HepG2 (cell line): ENCODE measurements around the gene RNF182. TPM values are rescaled to one million over a fixed set of nuclear protein-coding genes. Genes with fewer than 3 reads are reported as not detected.
A peak's percentile ranks its signal among the peaks of the same experiment; 100 is the strongest.

Experiments used
- ATAC-seq: fragments of 200-7000 bp; cut with Tn5 transposase; 3 replicates; pipeline ENCODE4 v1.9.1; 2020; ENCODE audit warnings: mild to moderate bottlenecking, moderate library complexity
- BruUV-seq: library from RNA; stranded (reverse); fragments of 400-500 nt; replicated peaks from 2 replicates; lab custom pipeline; 2021; lab: Mats Ljungman, UMichigan
- CTCF ChIA-PET: fragments of 300-600 bp; formaldehyde crosslinking; extraction: SDS; loops from one replicate; lab custom pipeline; 2021; ENCODE audit warnings: low total read pairs, inconsistent platforms, low intra/inter-chr PET ratio; lab: Yijun Ruan, JAX
- POLR2A ChIA-PET: fragments of 350-600 bp; sonication (Branson Sonifier 250); formaldehyde crosslinking; loops from one replicate; lab custom pipeline; 2020; ENCODE audit warnings: antibody characterized with exemption, inconsistent platforms; lab: Yijun Ruan, JAX
- DNase-seq: peaks from one replicate; pipeline ENCODE4 v3.0.0-alpha.2; 2015; ENCODE audit warnings: low spot score
- FAIRE-seq: peaks from 3 replicates; lab custom pipeline; 2011; peaks lifted over from hg19 to GRCh38; lab: Jason Lieb, UNC
- H2AFZ ChIP-seq: one replicate; pipeline ENCODE4 v1.6.1; 2011; ENCODE audit warnings: low read length, inconsistent platforms
- H3K27ac ChIP-seq: fragments of 300-600 bp; 3 replicates; pipeline ENCODE4 v1.8.0; 2011; ENCODE audit warnings: mixed run types, mild to moderate bottlenecking, mixed read lengths, low read length, inconsistent platforms; ENCODE audit not compliant: insufficient read depth; ENCODE audit errors: extremely low read length
- H3K27me3 ChIP-seq, 2 experiments: fragments of 200-600 bp in 1 of 2; 2 replicates in 1 of 2; 3 replicates in 1 of 2; pipeline versions ENCODE4 v1.6.0 to v1.8.0; 2011; ENCODE audit warnings: low read length in 2 of 2, mild to moderate bottlenecking in 2 of 2, moderate library complexity in 2 of 2, inconsistent platforms in 1 of 2; ENCODE audit not compliant: insufficient read depth in 2 of 2, control insufficient read depth in 1 of 2
- H3K36me3 ChIP-seq, 2 experiments: fragments of 200-600 bp in 1 of 2; replicated peaks in 1 of 2; 2 replicates in 1 of 2; 3 replicates in 1 of 2; pipeline versions ENCODE4 v1.5.1 to v1.8.0; 2011; ENCODE audit warnings: low read length in 2 of 2, inconsistent platforms in 1 of 2; ENCODE audit not compliant: insufficient read depth in 2 of 2, control insufficient read depth in 1 of 2
- H3K4me1 ChIP-seq: 2 replicates; pipeline ENCODE4 v1.5.1; 2012; ENCODE audit warnings: low read length, inconsistent platforms; ENCODE audit not compliant: insufficient read depth
- H3K4me2 ChIP-seq: 2 replicates; pipeline ENCODE4 v1.6.0; 2011; ENCODE audit warnings: low read depth, low read length, inconsistent platforms
- H3K4me3 ChIP-seq, 3 experiments: fragments of 200-600 bp in 1 of 3; sonication (generic), shearing (Covaris generic) in 1 of 3; replicated peaks in 1 of 3; 2 replicates each; pipeline ENCODE4 v1.5.1; 2011 to 2016; ENCODE audit warnings: low read length in 3 of 3, inconsistent platforms in 2 of 3, low read depth in 2 of 3, mild to moderate bottlenecking in 2 of 3, control low read depth in 1 of 3, mixed read lengths in 1 of 3; ENCODE audit not compliant: insufficient read depth in 1 of 3
- H3K79me2 ChIP-seq: one replicate; pipeline ENCODE4 v1.6.1; 2011; ENCODE audit warnings: low read length, inconsistent platforms; ENCODE audit not compliant: insufficient read depth
- H3K9ac ChIP-seq: 2 replicates; pipeline ENCODE4 v1.6.0; 2011; ENCODE audit warnings: mild to moderate bottlenecking, low read depth, low read length, inconsistent platforms; ENCODE audit not compliant: insufficient read depth
- H3K9me3 ChIP-seq: 2 replicates; pipeline ENCODE4 v1.5.1; 2012; ENCODE audit warnings: mild to moderate bottlenecking, low read length
- H4K20me1 ChIP-seq: 2 replicates; pipeline ENCODE4 v1.6.0; 2011; ENCODE audit warnings: inconsistent platforms, mild to moderate bottlenecking, low read length, moderate library complexity; ENCODE audit not compliant: insufficient read depth
- ATM ChIP-seq: fragments of 450-650 bp; IDR thresholded peaks from 2 replicates; pipeline ENCODE4 v1.7.1; 2017; ENCODE audit warnings: mild to moderate bottlenecking, borderline replicate concordance
- CENPT ChIP-seq: sonication (generic); formaldehyde crosslinking; IDR thresholded peaks from 2 replicates; pipeline ENCODE4 v1.8.0; 2022; ENCODE audit warnings: low read depth, mild to moderate bottlenecking, moderate library complexity, missing genetic modification reagents
- FOSL1 ChIP-seq: sonication (generic); formaldehyde crosslinking; IDR thresholded peaks from 2 replicates; pipeline ENCODE4 v1.9.0; 2021; ENCODE audit warnings: missing genetic modification reagents, borderline replicate concordance
- FOXO4 ChIP-seq: sonication (generic); formaldehyde crosslinking; conservative IDR thresholded peaks from 2 replicates; pipeline ENCODE4 v1.8.1; 2023; ENCODE audit warnings: missing genetic modification reagents
- HNRNPK ChIP-seq: fragments of 200-400 bp; formaldehyde crosslinking; IDR thresholded peaks from 2 replicates; pipeline ENCODE4 v1.6.1; 2018; ENCODE audit warnings: low read length, low read depth, moderate library complexity, mild to moderate bottlenecking; ENCODE audit not compliant: poor library complexity, severe bottlenecking
- HOXA9 ChIP-seq: sonication (generic); formaldehyde crosslinking; IDR thresholded peaks from 2 replicates; pipeline ENCODE4 v1.8.1; 2022; ENCODE audit warnings: missing genetic modification reagents, mild to moderate bottlenecking, moderate library complexity, borderline replicate concordance
- KAT2B ChIP-seq: fragments of 150-350 bp; IDR thresholded peaks from 2 replicates; pipeline ENCODE4 v1.6.1; 2014; ENCODE audit warnings: low read depth, low read length, borderline replicate concordance
- PCBP2 ChIP-seq: fragments of 200-400 bp; formaldehyde crosslinking; optimal IDR thresholded peaks from 2 replicates; pipeline ENCODE3; 2018; ENCODE audit warnings: low read length, low read depth; ENCODE audit not compliant: poor library complexity, severe bottlenecking
- ZBTB8A ChIP-seq: sonication (generic); formaldehyde crosslinking; IDR thresholded peaks from 2 replicates; pipeline ENCODE4 v1.4.0; 2020; ENCODE audit warnings: mild to moderate bottlenecking, low read depth, missing genetic modification reagents, borderline replicate concordance
- ZGPAT ChIP-seq: IDR thresholded peaks from 2 replicates; pipeline ENCODE4 v1.6.1; 2016; ENCODE audit warnings: mild to moderate bottlenecking
- ZNF232 ChIP-seq: sonication (generic); formaldehyde crosslinking; IDR thresholded peaks from 2 replicates; pipeline ENCODE4 v1.4.0; 2020; ENCODE audit warnings: missing genetic modification reagents, borderline replicate concordance
- ZNF670 ChIP-seq: sonication (generic); formaldehyde crosslinking; IDR thresholded peaks from 2 replicates; pipeline ENCODE4 v1.8.0; 2022; ENCODE audit warnings: mild to moderate bottlenecking, missing genetic modification reagents, borderline replicate concordance
- WGBS: methylation state at CpG from one replicate; pipeline ENCODE4 v1.1.6; 2017; ENCODE audit warnings: low lambda C conversion rate; 5-methylcytosine and 5-hydroxymethylcytosine counted together
- in situ Hi-C: cut with HindIII; loops from 2 replicates; pipeline ENCODE4 v1.10.0; 2017; ENCODE audit warnings: low pct_unique_long_range_greater_than_20kb; ENCODE audit not compliant: extremely low pct_ligation_motif_present
- intact Hi-C: fragments of 100-400 bp; cut with micrococcal nuclease; formaldehyde crosslinking; loops from one replicate; pipeline ENCODE4 v1.10.0; 2022; ENCODE audit not compliant: unreplicated experiment
- polyA plus RNA-seq, 8 experiments: library from polyadenylated mRNA; depleted of rRNA in 3 of 8; stranded (reverse) in 7 of 8; unstranded in 1 of 8; fragments of >200 nt; fragmentation: Illumina TruSeq in 4 of 8; extraction: Trizol in 4 of 8; gene quantifications; 2 replicates each; pipeline versions ENCODE4 v1.2.1 to v1.2.3, GENCODE V29; 2011 to 2016; ENCODE audit warnings: low read depth in 4 of 8, missing spikeins in 1 of 8, mixed read lengths in 1 of 8; ENCODE audit not compliant: insufficient read depth in 1 of 8
- total RNA-seq, 5 experiments: library from RNA; depleted of rRNA; stranded (reverse); fragments of >200 nt; fragmentation: Illumina TruSeq; extraction: Trizol; gene quantifications; 2 replicates each; pipeline ENCODE4 v1.2.3, GENCODE V29; 2016; ENCODE audit warnings: low read depth in 1 of 5
- TF ChIP-seq, protein P1 (sequence below), 2 experiments: IDR thresholded peaks; 2 replicates each; pipeline ENCODE4 v1.6.1; 2011 to 2012; ENCODE audit warnings: low read length in 2 of 2, borderline replicate concordance in 1 of 2, low read depth in 1 of 2, mild to moderate bottlenecking in 1 of 2, moderate library complexity in 1 of 2
- TF ChIP-seq, protein P2 (sequence below): fragments of 450-650 bp; IDR thresholded peaks from 2 replicates; pipeline ENCODE4 v1.6.1; 2017

Gene RNF182
- total and polyA plus RNA-seq, 2 of the 13 experiments (the other 11 are each of a cell fraction or from before 2014, with no cell fraction given) = not detected

DNA sequence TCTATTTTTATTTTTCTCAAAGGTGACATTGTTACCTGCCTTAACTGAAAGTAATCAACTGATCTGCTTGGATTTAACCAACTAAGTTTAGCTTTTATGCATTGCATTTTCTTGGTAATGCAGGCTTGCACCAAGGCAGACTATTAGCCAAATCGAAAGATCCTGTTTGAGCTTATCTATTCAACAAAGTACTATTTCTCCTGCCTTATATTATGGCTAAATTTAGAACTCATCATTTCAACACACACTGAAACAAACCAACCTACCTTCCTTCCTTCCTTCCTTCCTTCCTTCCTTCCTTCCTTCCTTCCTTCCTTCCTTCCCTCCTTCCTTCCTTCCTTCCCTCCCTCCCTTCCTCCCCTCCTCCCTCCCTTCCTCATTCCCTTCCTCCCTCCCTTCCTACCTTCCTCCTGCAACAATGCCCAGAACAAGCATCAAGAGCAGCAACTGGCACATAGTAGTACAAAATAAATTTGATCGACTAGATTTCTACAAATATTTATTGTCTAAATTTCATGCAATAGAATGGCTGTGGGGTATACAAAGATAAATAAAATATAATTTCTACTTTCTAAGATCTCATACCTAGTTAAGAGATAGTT is 17.0 kb upstream of the RNF182 start:
- FAIRE-seq (no peak), DNase-seq (no peak), ATAC-seq (no peak)
- 0% methylated on average over 2 of the region's 2 CpGs for WGBS
- Histone ChIP-seq H3K27me3 (peaks cover 0 to 10% of the 10 kb centered on the region in 2 experiments; a peak in 3 of 5 replicates), H3K9ac (no peak overlapping the region), H4K20me1 (no peaks in the 10 kb centered on the region), H3K79me2 (no peaks in the 10 kb centered on the region), H3K27ac (no peak overlapping the region), H3K4me3 (no peak overlapping the region), H3K9me3 (no peaks in the 10 kb centered on the region), H3K36me3 (no peaks in the 10 kb centered on the region), H3K4me2 (no peak overlapping the region), H2AFZ (no peak overlapping the region), H3K4me1 (no peaks in the 10 kb centered on the region)
- intact Hi-C loops = loop anchor here (2.0 kb wide), 1 partner anchor 95 kb away; no protein-coding TSS in a partner anchor
- ChIA-PET POLR2A (no interaction called here), CTCF (interaction anchor here (2.4 to 3.0 kb wide), 2 partner anchors 159 to 236 kb away, joined by 13 to 29 read pairs; no protein-coding TSS in a partner anchor)
- BruUV-seq = no TSS peak
- in situ Hi-C loops = loop anchor here (5.0 kb wide), 2 partner anchors 155 to 235 kb away; no protein-coding TSS in a partner anchor
- no peak for TF ChIP-seq CENPT
- no peak for TF ChIP-seq KAT2B
- no peak for TF ChIP-seq ZNF670 (CRISPR knock-in tag)
- TF ChIP-seq FOXO4 (CRISPR knock-in tag) = no peak
- TF ChIP-seq FOSL1 (CRISPR knock-in tag) = no peak
- TF ChIP-seq, protein P1, sequence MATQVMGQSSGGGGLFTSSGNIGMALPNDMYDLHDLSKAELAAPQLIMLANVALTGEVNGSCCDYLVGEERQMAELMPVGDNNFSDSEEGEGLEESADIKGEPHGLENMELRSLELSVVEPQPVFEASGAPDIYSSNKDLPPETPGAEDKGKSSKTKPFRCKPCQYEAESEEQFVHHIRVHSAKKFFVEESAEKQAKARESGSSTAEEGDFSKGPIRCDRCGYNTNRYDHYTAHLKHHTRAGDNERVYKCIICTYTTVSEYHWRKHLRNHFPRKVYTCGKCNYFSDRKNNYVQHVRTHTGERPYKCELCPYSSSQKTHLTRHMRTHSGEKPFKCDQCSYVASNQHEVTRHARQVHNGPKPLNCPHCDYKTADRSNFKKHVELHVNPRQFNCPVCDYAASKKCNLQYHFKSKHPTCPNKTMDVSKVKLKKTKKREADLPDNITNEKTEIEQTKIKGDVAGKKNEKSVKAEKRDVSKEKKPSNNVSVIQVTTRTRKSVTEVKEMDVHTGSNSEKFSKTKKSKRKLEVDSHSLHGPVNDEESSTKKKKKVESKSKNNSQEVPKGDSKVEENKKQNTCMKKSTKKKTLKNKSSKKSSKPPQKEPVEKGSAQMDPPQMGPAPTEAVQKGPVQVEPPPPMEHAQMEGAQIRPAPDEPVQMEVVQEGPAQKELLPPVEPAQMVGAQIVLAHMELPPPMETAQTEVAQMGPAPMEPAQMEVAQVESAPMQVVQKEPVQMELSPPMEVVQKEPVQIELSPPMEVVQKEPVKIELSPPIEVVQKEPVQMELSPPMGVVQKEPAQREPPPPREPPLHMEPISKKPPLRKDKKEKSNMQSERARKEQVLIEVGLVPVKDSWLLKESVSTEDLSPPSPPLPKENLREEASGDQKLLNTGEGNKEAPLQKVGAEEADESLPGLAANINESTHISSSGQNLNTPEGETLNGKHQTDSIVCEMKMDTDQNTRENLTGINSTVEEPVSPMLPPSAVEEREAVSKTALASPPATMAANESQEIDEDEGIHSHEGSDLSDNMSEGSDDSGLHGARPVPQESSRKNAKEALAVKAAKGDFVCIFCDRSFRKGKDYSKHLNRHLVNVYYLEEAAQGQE (IDR thresholded peaks at IDR 0.05; ENCODE audit: borderline replicate concordance in 1 of 2, low read depth in 1 of 2, low read length in 2 of 2) = no peak
- TF ChIP-seq PCBP2 = peak; percentile 50
- TF ChIP-seq, protein P2, sequence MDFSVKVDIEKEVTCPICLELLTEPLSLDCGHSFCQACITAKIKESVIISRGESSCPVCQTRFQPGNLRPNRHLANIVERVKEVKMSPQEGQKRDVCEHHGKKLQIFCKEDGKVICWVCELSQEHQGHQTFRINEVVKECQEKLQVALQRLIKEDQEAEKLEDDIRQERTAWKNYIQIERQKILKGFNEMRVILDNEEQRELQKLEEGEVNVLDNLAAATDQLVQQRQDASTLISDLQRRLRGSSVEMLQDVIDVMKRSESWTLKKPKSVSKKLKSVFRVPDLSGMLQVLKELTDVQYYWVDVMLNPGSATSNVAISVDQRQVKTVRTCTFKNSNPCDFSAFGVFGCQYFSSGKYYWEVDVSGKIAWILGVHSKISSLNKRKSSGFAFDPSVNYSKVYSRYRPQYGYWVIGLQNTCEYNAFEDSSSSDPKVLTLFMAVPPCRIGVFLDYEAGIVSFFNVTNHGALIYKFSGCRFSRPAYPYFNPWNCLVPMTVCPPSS = no peak
- no peak for TF ChIP-seq ZNF232 (CRISPR knock-in tag)
- TF ChIP-seq HOXA9 = no peak
- TF ChIP-seq ZGPAT (CRISPR knock-in tag) = no peak
- peak; percentile 55 for TF ChIP-seq HNRNPK
- no peak for TF ChIP-seq ZBTB8A (CRISPR knock-in tag)
- no peak for TF ChIP-seq ATM
